ENCODE results near the gene WWC2.

DNA sequence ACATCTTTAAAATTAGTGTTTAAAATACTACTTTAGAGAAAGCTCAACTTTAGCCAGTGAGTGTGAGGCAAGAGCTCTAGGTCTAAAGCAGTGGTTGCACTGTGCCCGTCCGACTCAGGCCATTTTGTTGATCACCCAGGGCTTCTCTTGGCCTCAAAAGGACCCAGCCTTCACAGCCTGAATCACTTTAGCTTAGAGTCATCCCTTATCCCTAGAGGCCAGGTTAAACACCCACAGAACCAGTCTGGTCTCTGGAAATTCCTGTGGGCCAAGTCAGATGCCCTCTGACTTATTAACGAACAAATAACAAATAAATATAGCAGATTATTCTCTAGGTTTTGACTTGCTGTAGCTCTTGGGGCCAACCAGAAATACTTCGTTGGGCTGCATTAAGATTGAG lies 102.3 kb downstream of the WWC2 start:
- TF ChIP-seq POLR2A (IDR thresholded peaks at IDR 0.05): no peak
- TF ChIP-seq, protein P1, sequence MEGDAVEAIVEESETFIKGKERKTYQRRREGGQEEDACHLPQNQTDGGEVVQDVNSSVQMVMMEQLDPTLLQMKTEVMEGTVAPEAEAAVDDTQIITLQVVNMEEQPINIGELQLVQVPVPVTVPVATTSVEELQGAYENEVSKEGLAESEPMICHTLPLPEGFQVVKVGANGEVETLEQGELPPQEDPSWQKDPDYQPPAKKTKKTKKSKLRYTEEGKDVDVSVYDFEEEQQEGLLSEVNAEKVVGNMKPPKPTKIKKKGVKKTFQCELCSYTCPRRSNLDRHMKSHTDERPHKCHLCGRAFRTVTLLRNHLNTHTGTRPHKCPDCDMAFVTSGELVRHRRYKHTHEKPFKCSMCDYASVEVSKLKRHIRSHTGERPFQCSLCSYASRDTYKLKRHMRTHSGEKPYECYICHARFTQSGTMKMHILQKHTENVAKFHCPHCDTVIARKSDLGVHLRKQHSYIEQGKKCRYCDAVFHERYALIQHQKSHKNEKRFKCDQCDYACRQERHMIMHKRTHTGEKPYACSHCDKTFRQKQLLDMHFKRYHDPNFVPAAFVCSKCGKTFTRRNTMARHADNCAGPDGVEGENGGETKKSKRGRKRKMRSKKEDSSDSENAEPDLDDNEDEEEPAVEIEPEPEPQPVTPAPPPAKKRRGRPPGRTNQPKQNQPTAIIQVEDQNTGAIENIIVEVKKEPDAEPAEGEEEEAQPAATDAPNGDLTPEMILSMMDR (IDR thresholded peaks at IDR 0.05): no peak
